Endodermal cell (in vitro differentiated cells): Measurements from ENCODE around the gene IGSF9B. TPM values are rescaled to one million over a fixed set of nuclear protein-coding genes. Genes with fewer than 3 reads are reported as not detected.
A peak's percentile ranks its signal among the peaks of the same experiment; 100 is the strongest.

Source experiments
- DNase-seq: peaks from one replicate; pipeline ENCODE4 v3.0.0-alpha.2; 2017
- H3K27ac ChIP-seq: 2 replicates; pipeline ENCODE4 v1.5.1; 2013; ENCODE audit warnings: mild to moderate bottlenecking, low read depth, low read length, moderate library complexity
- H3K27me3 ChIP-seq: 2 replicates; pipeline ENCODE4 v1.6.1; 2013; ENCODE audit warnings: mild to moderate bottlenecking, low read length, moderate library complexity; ENCODE audit not compliant: insufficient read depth, control insufficient read depth, poor library complexity, severe bottlenecking
- H3K36me3 ChIP-seq: 2 replicates; pipeline ENCODE4 v1.7.0; 2013; ENCODE audit warnings: mild to moderate bottlenecking, low read length, moderate library complexity; ENCODE audit not compliant: control insufficient read depth, insufficient read depth
- H3K4me1 ChIP-seq: one replicate; pipeline ENCODE4 v1.7.0; 2013; ENCODE audit warnings: low read length; ENCODE audit not compliant: control insufficient read depth, insufficient read depth
- H3K4me3 ChIP-seq: 2 replicates; pipeline ENCODE4 v1.5.1; 2013; ENCODE audit warnings: mild to moderate bottlenecking, low read length, moderate library complexity
- H3K9ac ChIP-seq: 2 replicates; pipeline ENCODE4 v1.6.1; 2013; ENCODE audit warnings: mild to moderate bottlenecking, low read length, moderate library complexity; ENCODE audit not compliant: poor library complexity, severe bottlenecking; ENCODE audit errors: extremely low read depth
- H3K9me3 ChIP-seq: 2 replicates; pipeline ENCODE4 v1.6.1; 2013; ENCODE audit warnings: mild to moderate bottlenecking, low read length, moderate library complexity; ENCODE audit not compliant: control insufficient read depth
- H3K27ac Mint-ChIP-seq: 2 replicates; pipeline ENCODE4 v1.8.0; 2020; ENCODE audit warnings: mixed read lengths
- H3K27me3 Mint-ChIP-seq: 2 replicates; pipeline ENCODE4 v1.8.0; 2021; ENCODE audit warnings: mild to moderate bottlenecking, mixed read lengths; ENCODE audit not compliant: insufficient read depth
- H3K36me3 Mint-ChIP-seq: 2 replicates; pipeline ENCODE4 v1.8.0; 2020; ENCODE audit warnings: low read depth, mixed read lengths
- H3K4me1 Mint-ChIP-seq: 2 replicates; pipeline ENCODE4 v1.8.0; 2020; ENCODE audit warnings: mixed read lengths
- H3K4me3 Mint-ChIP-seq: 2 replicates; pipeline ENCODE4 v1.8.0; 2020; ENCODE audit warnings: mild to moderate bottlenecking, moderate library complexity, mixed read lengths
- H3K9me3 Mint-ChIP-seq: 2 replicates; pipeline ENCODE4 v1.8.0; 2020; ENCODE audit warnings: mild to moderate bottlenecking, mixed read lengths
- WGBS, 2 experiments: methylation state at CpG; one replicate each; pipeline versions ENCODE4 v1.1.5 to v1.1.7; 2013; ENCODE audit warnings: missing lambda C conversion rate in 2 of 2, mixed read lengths in 1 of 2; ENCODE audit not compliant: insufficient coverage in 1 of 2, insufficient read length in 1 of 2; 5-methylcytosine and 5-hydroxymethylcytosine counted together
- total RNA-seq, 2 donors: library from RNA; stranded (reverse); fragmentation: NEBNext Ultra II Directional in 1 of 2; extraction: Animal tissue kit (Norgen Biotek cat#: 25700) in 1 of 2; gene quantifications; 2 replicates in 1 of 2; 3 replicates in 1 of 2; pipeline ENCODE4 v1.2.1, GENCODE V29; 2021
- TF ChIP-seq, protein P1 (sequence below): fragments of 200-600 bp; sonication (generic); conservative IDR thresholded peaks from 2 replicates; pipeline ENCODE4 v1.5.0; 2021; ENCODE audit warnings: antibody characterized with exemption, mild to moderate bottlenecking

IGSF9B gene
- total RNA-seq, 2 donors from 2014 or later, result 14.1 to 23.0 TPM

DNA sequence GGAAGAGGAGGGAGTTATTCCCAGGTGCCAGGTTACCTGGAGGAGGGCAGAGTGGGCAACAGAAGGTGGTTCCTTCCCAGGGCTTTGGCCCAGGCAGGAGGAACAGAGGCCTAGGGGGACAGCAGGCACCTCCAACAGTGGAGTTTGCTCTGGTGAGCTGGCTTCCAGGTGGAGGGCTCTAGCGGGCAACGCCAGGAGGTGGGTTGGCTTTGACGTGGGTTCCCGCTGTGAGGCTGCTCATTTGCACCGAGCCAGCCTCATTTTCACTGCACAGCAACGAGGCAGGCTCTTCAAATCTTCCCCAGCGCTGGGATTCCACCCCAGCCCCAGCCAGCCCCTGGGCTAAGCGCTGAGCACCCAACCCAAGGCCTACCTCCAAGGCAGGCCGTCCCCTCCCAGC is 8.1 kb downstream of the IGSF9B start:
- 68 to 93% methylated on average over 3 to 9 of the region's 9 CpGs for WGBS, 2 experiments
- no peak overlapping the region for H3K27ac Mint-ChIP-seq
- Histone ChIP-seq H3K4me3 (no peak overlapping the region), H3K4me1 (peaks cover 4% of the 10 kb centered on the region), H3K36me3 (no peaks in the 10 kb centered on the region), H3K9me3 (no peaks in the 10 kb centered on the region), H3K27ac (peak overlapping the region; percentile 8), H3K27me3 (peaks cover 11% of the 10 kb centered on the region), H3K9ac (no peak overlapping the region)
- no peaks in the 10 kb centered on the region for H3K36me3 Mint-ChIP-seq
- H3K4me3 Mint-ChIP-seq, result no peak overlapping the region
- peak; percentile 48 for DNase-seq
- TF ChIP-seq, protein P1, sequence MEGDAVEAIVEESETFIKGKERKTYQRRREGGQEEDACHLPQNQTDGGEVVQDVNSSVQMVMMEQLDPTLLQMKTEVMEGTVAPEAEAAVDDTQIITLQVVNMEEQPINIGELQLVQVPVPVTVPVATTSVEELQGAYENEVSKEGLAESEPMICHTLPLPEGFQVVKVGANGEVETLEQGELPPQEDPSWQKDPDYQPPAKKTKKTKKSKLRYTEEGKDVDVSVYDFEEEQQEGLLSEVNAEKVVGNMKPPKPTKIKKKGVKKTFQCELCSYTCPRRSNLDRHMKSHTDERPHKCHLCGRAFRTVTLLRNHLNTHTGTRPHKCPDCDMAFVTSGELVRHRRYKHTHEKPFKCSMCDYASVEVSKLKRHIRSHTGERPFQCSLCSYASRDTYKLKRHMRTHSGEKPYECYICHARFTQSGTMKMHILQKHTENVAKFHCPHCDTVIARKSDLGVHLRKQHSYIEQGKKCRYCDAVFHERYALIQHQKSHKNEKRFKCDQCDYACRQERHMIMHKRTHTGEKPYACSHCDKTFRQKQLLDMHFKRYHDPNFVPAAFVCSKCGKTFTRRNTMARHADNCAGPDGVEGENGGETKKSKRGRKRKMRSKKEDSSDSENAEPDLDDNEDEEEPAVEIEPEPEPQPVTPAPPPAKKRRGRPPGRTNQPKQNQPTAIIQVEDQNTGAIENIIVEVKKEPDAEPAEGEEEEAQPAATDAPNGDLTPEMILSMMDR, result no peak
- no peaks in the 10 kb centered on the region for H3K9me3 Mint-ChIP-seq
- H3K27me3 Mint-ChIP-seq, result peaks cover 8% of the 10 kb centered on the region
- H3K4me1 Mint-ChIP-seq, result peaks cover 29% of the 10 kb centered on the region

DNA sequence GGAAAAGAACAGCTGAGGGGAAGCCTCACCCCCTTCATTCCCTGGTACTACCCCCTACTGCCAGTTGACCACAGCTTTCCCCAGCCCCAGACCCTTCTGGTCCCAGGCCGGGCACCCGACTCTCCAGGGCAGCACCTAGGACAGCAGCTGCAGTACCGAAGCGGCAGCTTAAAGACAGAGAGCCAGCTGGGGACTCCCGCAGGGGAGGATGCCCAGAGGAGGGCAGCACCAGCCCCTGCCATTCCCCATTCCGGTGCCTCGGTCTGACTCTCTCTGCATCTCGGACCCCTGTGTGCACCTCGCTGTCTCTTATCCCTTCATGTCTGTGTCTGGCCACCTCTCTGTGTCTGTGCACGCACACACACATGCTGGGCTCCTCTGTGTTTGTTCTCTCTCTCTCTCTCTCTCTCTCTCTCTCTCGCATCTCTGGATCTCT is 9.4 kb downstream of the IGSF9B start:
- Mint-ChIP-seq H3K27me3 (no peaks in the 10 kb centered on the region), H3K4me1 (peaks cover 29% of the 10 kb centered on the region), H3K36me3 (no peaks in the 10 kb centered on the region), H3K9me3 (no peaks in the 10 kb centered on the region), H3K4me3 (no peak overlapping the region), H3K27ac (no peak overlapping the region)
- WGBS, 2 experiments, result 12 to 19% methylated on average over 11 of the region's 11 CpGs
- Histone ChIP-seq H3K27me3 (no peaks in the 10 kb centered on the region), H3K4me3 (no peak overlapping the region), H3K9ac (no peak overlapping the region), H3K9me3 (no peaks in the 10 kb centered on the region), H3K27ac (peak overlapping the region; percentile 47), H3K36me3 (no peaks in the 10 kb centered on the region), H3K4me1 (peaks cover 4% of the 10 kb centered on the region)
- TF ChIP-seq, protein P1, result peak; percentile 66
- peak; percentile 95 for DNase-seq

- Mint-ChIP-seq H3K9me3 (no peaks in the 10 kb centered on the region), H3K27ac (no peak overlapping the region), H3K27me3 (no peaks in the 10 kb centered on the region), H3K4me3 (no peak overlapping the region), H3K4me1 (peaks cover 25% of the 10 kb centered on the region), H3K36me3 (no peaks in the 10 kb centered on the region)
- Histone ChIP-seq H3K36me3 (no peaks in the 10 kb centered on the region), H3K27ac (peak overlapping the region; percentile 47), H3K9me3 (no peaks in the 10 kb centered on the region), H3K9ac (no peak overlapping the region), H3K4me1 (peaks cover 4% of the 10 kb centered on the region), H3K27me3 (no peaks in the 10 kb centered on the region), H3K4me3 (no peak overlapping the region)
- DNase-seq, result peak; percentile 63
- TF ChIP-seq, protein P1, result no peak
- 28 to 47% methylated on average over 4 to 26 of the region's 26 CpGs for WGBS, 2 experiments
These were observed 10.0 kb downstream of the IGSF9B start for GRCh38 chr11:133946541-133947318.
